Measurements from ENCODE around the gene GALNT1.

The GALNT1 gene

GRCh38 chr18:35715139-35715538 lies 133.6 kb downstream of the GALNT1 start:
- DNase-seq (ENCODE audit: insufficient read length, low spot score) (no peak), FAIRE-seq (no peak)
- TF ChIP-seq PAX5 (IDR thresholded peaks at IDR 0.05; ENCODE audit: insufficient read depth, low read length, severe bottlenecking), result no peak
- no peak for TF ChIP-seq POU2F2 (IDR thresholded peaks at IDR 0.05; ENCODE audit: low read depth, low read length)
- TF ChIP-seq POLR2AphosphoS5 (IDR thresholded peaks at IDR 0.05; ENCODE audit: low read depth, low read length), result no peak
- TF ChIP-seq POLR2A (IDR thresholded peaks at IDR 0.05; ENCODE audit: low read depth, low read length), result no peak

GRCh38 chr18:35716169-35716831 lies 134.8 kb downstream of the GALNT1 start:
- no peak for DNase-seq (ENCODE audit: insufficient read length, low spot score)
- no peak for FAIRE-seq
- TF ChIP-seq POLR2AphosphoS5 (IDR thresholded peaks at IDR 0.05; ENCODE audit: low read depth, low read length), result no peak
- TF ChIP-seq PAX5 (IDR thresholded peaks at IDR 0.05; ENCODE audit: insufficient read depth, low read length, severe bottlenecking), result no peak
- no peak for TF ChIP-seq POU2F2 (IDR thresholded peaks at IDR 0.05; ENCODE audit: low read depth, low read length)
- TF ChIP-seq POLR2A (IDR thresholded peaks at IDR 0.05; ENCODE audit: low read depth, low read length), result no peak
- no peak for TF ChIP-seq SPI1 (IDR thresholded peaks at IDR 0.05; ENCODE audit: low read depth, low read length)
- no peak for TF ChIP-seq TAF1 (IDR thresholded peaks at IDR 0.05; ENCODE audit: low read depth, low read length)

- no peak for DNase-seq (ENCODE audit: insufficient read length, low spot score)
- TF ChIP-seq TAF1 (IDR thresholded peaks at IDR 0.05; ENCODE audit: low read depth, low read length) (no peak), POLR2AphosphoS5 (IDR thresholded peaks at IDR 0.05; ENCODE audit: low read depth, low read length) (no peak), SPI1 (IDR thresholded peaks at IDR 0.05; ENCODE audit: low read depth, low read length) (no peak), PAX5 (IDR thresholded peaks at IDR 0.05; ENCODE audit: insufficient read depth, low read length, severe bottlenecking) (no peak), POLR2A (IDR thresholded peaks at IDR 0.05; ENCODE audit: low read depth, low read length) (no peak), POU2F2 (IDR thresholded peaks at IDR 0.05; ENCODE audit: low read depth, low read length) (no peak)
- no peak for FAIRE-seq
Measured at GRCh38 chr18:35717182-35717581, 135.6 kb downstream of the GALNT1 start.

- TF ChIP-seq PAX5 (IDR thresholded peaks at IDR 0.05; ENCODE audit: insufficient read depth, low read length, severe bottlenecking) (no peak), POLR2AphosphoS5 (IDR thresholded peaks at IDR 0.05; ENCODE audit: low read depth, low read length) (no peak), POLR2A (IDR thresholded peaks at IDR 0.05; ENCODE audit: low read depth, low read length) (no peak), POU2F2 (IDR thresholded peaks at IDR 0.05; ENCODE audit: low read depth, low read length) (no peak), TAF1 (IDR thresholded peaks at IDR 0.05; ENCODE audit: low read depth, low read length) (no peak), SPI1 (IDR thresholded peaks at IDR 0.05; ENCODE audit: low read depth, low read length) (no peak)
- FAIRE-seq (no peak), DNase-seq (ENCODE audit: insufficient read length, low spot score) (no peak)
Measured at GRCh38 chr18:35721431-35722081, 140.0 kb downstream of the GALNT1 start.

- no peak for TF ChIP-seq POLR2A (IDR thresholded peaks at IDR 0.05; ENCODE audit: low read depth, low read length)
- no peak for TF ChIP-seq PAX5 (IDR thresholded peaks at IDR 0.05; ENCODE audit: insufficient read depth, low read length, severe bottlenecking)
- TF ChIP-seq SPI1 (IDR thresholded peaks at IDR 0.05; ENCODE audit: low read depth, low read length), result no peak
- no peak for TF ChIP-seq TAF1 (IDR thresholded peaks at IDR 0.05; ENCODE audit: low read depth, low read length)
- TF ChIP-seq POLR2AphosphoS5 (IDR thresholded peaks at IDR 0.05; ENCODE audit: low read depth, low read length), result no peak
- TF ChIP-seq POU2F2 (IDR thresholded peaks at IDR 0.05; ENCODE audit: low read depth, low read length), result no peak
- FAIRE-seq (no peak), DNase-seq (ENCODE audit: insufficient read length, low spot score) (no peak)
Measured at GRCh38 chr18:35728676-35729075, 147.1 kb downstream of the GALNT1 start.

- DNase-seq (ENCODE audit: insufficient read length, low spot score), result no peak
- TF ChIP-seq SPI1 (IDR thresholded peaks at IDR 0.05; ENCODE audit: low read depth, low read length), result no peak
- no peak for FAIRE-seq
Measured at GRCh38 chr18:35729991-35730668, 148.6 kb downstream of the GALNT1 start.

GRCh38 chr18:35730691-35731370 lies 149.3 kb downstream of the GALNT1 start:
- TF ChIP-seq POLR2A (IDR thresholded peaks at IDR 0.05; ENCODE audit: low read depth, low read length) (no peak), POU2F2 (IDR thresholded peaks at IDR 0.05; ENCODE audit: low read depth, low read length) (no peak), SPI1 (IDR thresholded peaks at IDR 0.05; ENCODE audit: low read depth, low read length) (no peak), POLR2AphosphoS5 (IDR thresholded peaks at IDR 0.05; ENCODE audit: low read depth, low read length) (no peak), PAX5 (IDR thresholded peaks at IDR 0.05; ENCODE audit: insufficient read depth, low read length, severe bottlenecking) (no peak), TAF1 (IDR thresholded peaks at IDR 0.05; ENCODE audit: low read depth, low read length) (no peak)
- no peak for DNase-seq (ENCODE audit: insufficient read length, low spot score)
- FAIRE-seq, result no peak

GRCh38 chr18:35731701-35732100 lies 150.2 kb downstream of the GALNT1 start:
- no peak for FAIRE-seq
- TF ChIP-seq SPI1 (IDR thresholded peaks at IDR 0.05; ENCODE audit: low read depth, low read length), result no peak
- no peak for TF ChIP-seq PAX5 (IDR thresholded peaks at IDR 0.05; ENCODE audit: insufficient read depth, low read length, severe bottlenecking)
- TF ChIP-seq TAF1 (IDR thresholded peaks at IDR 0.05; ENCODE audit: low read depth, low read length), result no peak
- no peak for TF ChIP-seq POLR2AphosphoS5 (IDR thresholded peaks at IDR 0.05; ENCODE audit: low read depth, low read length)
- TF ChIP-seq POLR2A (IDR thresholded peaks at IDR 0.05; ENCODE audit: low read depth, low read length), result no peak
- TF ChIP-seq POU2F2 (IDR thresholded peaks at IDR 0.05; ENCODE audit: low read depth, low read length), result no peak

GRCh38 chr18:35732162-35732561 lies 150.6 kb downstream of the GALNT1 start:
- FAIRE-seq (no peak), DNase-seq (ENCODE audit: insufficient read length, low spot score) (no peak)
- TF ChIP-seq SPI1 (IDR thresholded peaks at IDR 0.05; ENCODE audit: low read depth, low read length), result no peak
- no peak for TF ChIP-seq POLR2AphosphoS5 (IDR thresholded peaks at IDR 0.05; ENCODE audit: low read depth, low read length)
- TF ChIP-seq POLR2A (IDR thresholded peaks at IDR 0.05; ENCODE audit: low read depth, low read length), result no peak
- no peak for TF ChIP-seq TAF1 (IDR thresholded peaks at IDR 0.05; ENCODE audit: low read depth, low read length)
- no peak for TF ChIP-seq POU2F2 (IDR thresholded peaks at IDR 0.05; ENCODE audit: low read depth, low read length)
- TF ChIP-seq PAX5 (IDR thresholded peaks at IDR 0.05; ENCODE audit: insufficient read depth, low read length, severe bottlenecking), result no peak

More at GRCh38 chr18:35731701-35732100, 150.2 kb downstream of the GALNT1 start:
- DNase-seq (ENCODE audit: insufficient read length, low spot score), result no peak

Data from GM12891 (cell line).